ENCODE data around the gene DNAJB7.
"Not testable (repeated sequence)": the region's sequence is repeated elsewhere in the genome, so short reads cannot be mapped to it uniquely, and the experiment has no call there.

DNAJB7 gene

GRCh38 chr22:40844951-40845350 is 17.0 kb downstream of the DNAJB7 start:
- DNase-seq (ENCODE audit: low spot score): no peak

GRCh38 chr22:40838486-40838885 is 23.4 kb downstream of the DNAJB7 start:
- DNase-seq (ENCODE audit: low spot score): no peak

GRCh38 chr22:40834619-40835018 is 27.3 kb downstream of the DNAJB7 start:
- DNase-seq (ENCODE audit: low spot score): no peak

- DNase-seq (ENCODE audit: low spot score): no peak
Observed at GRCh38 chr22:40829131-40829530, 32.8 kb downstream of the DNAJB7 start.

GRCh38 chr22:40826984-40827741 is 34.8 kb downstream of the DNAJB7 start:
- no peak for DNase-seq (ENCODE audit: low spot score)

- DNase-seq (ENCODE audit: low spot score): not testable (repeated sequence)
Observed at GRCh38 chr22:40826292-40826691, 35.6 kb downstream of the DNAJB7 start.

- DNase-seq (ENCODE audit: low spot score): no peak
Observed at GRCh38 chr22:40823426-40823825, 38.5 kb downstream of the DNAJB7 start.

- DNase-seq (ENCODE audit: low spot score): peak; percentile 43
Observed at GRCh38 chr22:40819599-40820140, 42.2 kb downstream of the DNAJB7 start.

GRCh38 chr22:40818747-40819598 is 42.9 kb downstream of the DNAJB7 start, which contains the start of gene SLC25A17:
Gene SLC25A17 (minus strand): TSS chr22:40819346. CDS start chr22:40819248, 98 bp downstream.
- peak; percentile 98 for DNase-seq (ENCODE audit: low spot score)

- no peak for DNase-seq (ENCODE audit: low spot score)
Observed at GRCh38 chr22:40818192-40818746, 43.6 kb downstream of the DNAJB7 start.

- no peak for DNase-seq (ENCODE audit: low spot score)
Observed at GRCh38 chr22:40817737-40818136, 44.2 kb downstream of the DNAJB7 start.

GRCh38 chr22:40813912-40814315 is 48.0 kb downstream of the DNAJB7 start:
- no peak for DNase-seq (ENCODE audit: low spot score)
